GM18868 (cell line): ENCODE measurements around the gene SLC6A3.

Experiments
- ATAC-seq: cut with Tn5 transposase; IDR thresholded peaks from one replicate; pipeline ENCODE4 v1.9.1; 2021; ENCODE audit warnings: mild to moderate bottlenecking, moderate library complexity; ENCODE audit not compliant: unreplicated experiment

SLC6A3 gene

GRCh38 chr5:1390861-1391600 is 54.2 kb downstream of the SLC6A3 start:
- no peak for ATAC-seq

GRCh38 chr5:1390333-1390732 is 54.9 kb downstream of the SLC6A3 start:
- no peak for ATAC-seq

GRCh38 chr5:1388383-1388967 is 56.8 kb downstream of the SLC6A3 start:
- no peak for ATAC-seq

DNA sequence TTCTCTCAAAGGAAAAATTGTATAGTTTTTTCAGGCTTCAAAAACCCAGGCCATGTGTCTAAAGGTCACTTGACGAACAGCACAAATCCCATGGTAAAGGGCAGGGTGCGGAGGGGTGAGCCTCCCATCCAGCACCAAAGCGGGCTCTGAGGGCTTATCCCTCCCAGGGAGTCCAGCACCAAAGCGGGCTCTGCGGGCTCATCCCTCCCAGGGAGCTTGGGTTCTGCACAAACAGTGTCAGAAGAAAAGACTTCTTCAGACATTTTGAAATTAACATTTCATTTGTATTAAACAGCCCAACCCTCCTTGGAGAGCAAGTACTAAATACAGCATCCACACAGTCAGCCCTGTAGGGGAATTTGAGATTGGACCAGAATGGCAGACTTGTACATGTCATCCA is 57.4 kb downstream of the SLC6A3 start:
- ATAC-seq = no peak

- ATAC-seq = no peak
Observed at GRCh38 chr5:1387059-1387755, 58.0 kb downstream of the SLC6A3 start.

- peak; percentile 46 for ATAC-seq
Observed at GRCh38 chr5:1386274-1386717, 58.9 kb downstream of the SLC6A3 start.

DNA sequence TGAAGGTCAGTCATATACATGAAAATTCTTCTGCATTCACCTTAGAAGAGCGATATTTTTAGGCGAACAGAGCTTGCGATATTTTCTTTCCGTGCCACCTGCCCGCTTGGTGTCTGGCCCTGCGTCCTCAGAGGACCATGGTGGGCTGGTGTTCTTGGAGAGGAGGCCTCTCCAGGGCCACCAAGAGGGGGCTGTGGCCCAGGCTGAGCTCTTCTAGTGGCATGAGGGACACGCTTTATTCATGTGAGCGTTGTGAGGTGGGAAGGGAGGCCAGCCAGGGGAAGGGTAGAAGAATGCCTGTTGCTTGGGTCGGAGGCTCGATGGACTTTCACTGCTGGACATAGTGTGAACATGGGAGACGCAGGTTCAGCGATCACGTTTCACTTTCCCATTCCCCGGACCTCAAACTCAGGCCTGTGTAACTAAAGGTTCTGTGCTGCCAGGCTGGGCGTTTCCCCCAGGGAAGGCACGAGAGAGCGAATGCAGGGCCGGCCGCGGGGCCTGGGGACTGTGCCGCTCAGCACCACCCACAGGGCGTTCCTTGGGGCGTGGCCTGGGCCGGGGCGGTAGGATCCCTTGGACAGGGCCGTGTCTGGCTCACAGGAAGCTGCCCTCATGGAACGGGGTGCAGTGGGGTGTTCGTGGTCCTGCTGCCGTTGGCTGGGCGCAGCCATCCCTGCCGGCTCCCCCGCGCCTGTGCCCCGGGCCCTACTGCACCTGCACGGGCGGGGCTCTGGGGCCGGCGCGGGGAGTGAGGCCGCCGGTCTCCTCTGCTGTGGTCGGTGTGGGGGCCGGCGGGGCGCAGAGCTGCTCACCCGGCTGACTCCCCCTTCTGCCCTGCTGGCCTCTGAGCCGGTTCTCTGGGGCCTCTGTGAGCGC is 59.6 kb downstream of the SLC6A3 start:
- ATAC-seq = peak; percentile 94

DNA sequence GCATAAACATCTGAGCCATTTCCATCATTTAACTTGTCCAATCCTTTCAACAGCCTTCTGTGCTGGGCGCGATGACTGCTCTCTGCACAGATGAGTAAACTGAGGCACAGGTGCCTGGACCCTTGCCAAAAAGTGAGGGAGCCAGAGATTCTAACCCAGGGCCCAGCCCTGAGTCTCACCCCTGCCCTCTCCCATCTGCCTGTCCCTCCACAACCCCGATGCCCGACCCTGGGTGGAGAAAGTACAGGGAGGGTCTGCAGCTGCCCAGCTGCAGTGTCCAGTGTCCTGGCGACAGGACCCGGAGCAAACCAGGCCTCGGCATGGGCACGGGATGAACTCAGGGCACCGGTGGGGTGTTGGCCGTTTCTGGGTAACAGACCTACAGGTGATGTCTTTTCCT is 60.7 kb downstream of the SLC6A3 start:
- no peak for ATAC-seq

GRCh38 chr5:1383886-1384401 is 61.3 kb downstream of the SLC6A3 start:
- no peak for ATAC-seq

- no peak for ATAC-seq
Observed at GRCh38 chr5:1383344-1383743, 61.9 kb downstream of the SLC6A3 start.

- no peak for ATAC-seq
Observed at GRCh38 chr5:1382248-1382700, 63.0 kb downstream of the SLC6A3 start.

GRCh38 chr5:1381370-1382247 is 63.6 kb downstream of the SLC6A3 start:
- no peak for ATAC-seq

GRCh38 chr5:1380910-1381309 is 64.3 kb downstream of the SLC6A3 start:
- ATAC-seq = no peak

GRCh38 chr5:1380011-1380817 is 65.0 kb downstream of the SLC6A3 start:
- ATAC-seq = peak; percentile 92

GRCh38 chr5:1378866-1379659 is 66.2 kb downstream of the SLC6A3 start:
- no peak for ATAC-seq

- no peak for ATAC-seq
Observed at GRCh38 chr5:1378096-1378495, 67.1 kb downstream of the SLC6A3 start.

- ATAC-seq = no peak
Observed at GRCh38 chr5:1376981-1377380, 68.3 kb downstream of the SLC6A3 start.
